ENCODE data around the gene LDLRAD3. TPM values are rescaled to one million over a fixed set of nuclear protein-coding genes. Genes with fewer than 3 reads are reported as not detected.

Gene LDLRAD3
- total RNA-seq, 1 experiment from 2014 or later = 15.3 TPM

GRCh38 chr11:36265793-36266628 lies 322.1 kb downstream of the LDLRAD3 start:
- intact Hi-C loops (cut with micrococcal nuclease) = loop anchor here (1.0 to 5.0 kb wide), 5 partner anchors 229 to 804 kb away; no protein-coding TSS in a partner anchor
- POLR2A ChIA-PET (ENCODE audit: unreplicated experiment) = no interaction called here

GRCh38 chr11:36266767-36267166 lies 322.9 kb downstream of the LDLRAD3 start:
- DNase-seq (no peak), ATAC-seq (no peak)
- TF ChIP-seq EZH2phosphoT487 (IDR thresholded peaks at IDR 0.05; ENCODE audit: borderline replicate concordance, low read length) = no peak
- TF ChIP-seq, protein P1, sequence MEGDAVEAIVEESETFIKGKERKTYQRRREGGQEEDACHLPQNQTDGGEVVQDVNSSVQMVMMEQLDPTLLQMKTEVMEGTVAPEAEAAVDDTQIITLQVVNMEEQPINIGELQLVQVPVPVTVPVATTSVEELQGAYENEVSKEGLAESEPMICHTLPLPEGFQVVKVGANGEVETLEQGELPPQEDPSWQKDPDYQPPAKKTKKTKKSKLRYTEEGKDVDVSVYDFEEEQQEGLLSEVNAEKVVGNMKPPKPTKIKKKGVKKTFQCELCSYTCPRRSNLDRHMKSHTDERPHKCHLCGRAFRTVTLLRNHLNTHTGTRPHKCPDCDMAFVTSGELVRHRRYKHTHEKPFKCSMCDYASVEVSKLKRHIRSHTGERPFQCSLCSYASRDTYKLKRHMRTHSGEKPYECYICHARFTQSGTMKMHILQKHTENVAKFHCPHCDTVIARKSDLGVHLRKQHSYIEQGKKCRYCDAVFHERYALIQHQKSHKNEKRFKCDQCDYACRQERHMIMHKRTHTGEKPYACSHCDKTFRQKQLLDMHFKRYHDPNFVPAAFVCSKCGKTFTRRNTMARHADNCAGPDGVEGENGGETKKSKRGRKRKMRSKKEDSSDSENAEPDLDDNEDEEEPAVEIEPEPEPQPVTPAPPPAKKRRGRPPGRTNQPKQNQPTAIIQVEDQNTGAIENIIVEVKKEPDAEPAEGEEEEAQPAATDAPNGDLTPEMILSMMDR (conservative IDR thresholded peaks at IDR 0.05; ENCODE audit: low read depth, low read length) = no peak
- no peak for TF ChIP-seq EZH2 (IDR thresholded peaks at IDR 0.05; ENCODE audit: low read length, unreplicated experiment)
- POLR2A ChIA-PET (ENCODE audit: unreplicated experiment) = no interaction called here
- Histone ChIP-seq H4K20me1 (ENCODE audit: low read length) (no peaks in the 10 kb centered on the region), H3K9me3 (ENCODE audit: low read length) (no peaks in the 10 kb centered on the region), H3K4me3 (ENCODE audit: low read length) (no peak overlapping the region), H3F3A (ENCODE audit: low read length, unreplicated experiment) (no peaks in the 10 kb centered on the region), H3K36me3 (ENCODE audit: low read depth, low read length) (no peaks in the 10 kb centered on the region), H3K9me2 (replicated peaks; ENCODE audit: low read length) (no peaks in the 10 kb centered on the region), H3K9ac (ENCODE audit: low read length) (no peak overlapping the region), H3K27me3 (ENCODE audit: low read length) (no peaks in the 10 kb centered on the region), H3K27ac (ENCODE audit: low read length) (no peak overlapping the region), H3K4me1 (ENCODE audit: insufficient read depth, low read length) (no peaks in the 10 kb centered on the region), H3K79me2 (ENCODE audit: low read length) (no peaks in the 10 kb centered on the region), H3K4me2 (ENCODE audit: low read length) (no peak overlapping the region), H2AFZ (ENCODE audit: low read length) (no peak overlapping the region)
- BruUV-seq (replicated peaks) = no TSS peak
- intact Hi-C loops (cut with micrococcal nuclease) = loop anchor here (1.0 to 5.0 kb wide), 5 partner anchors 229 to 804 kb away; no protein-coding TSS in a partner anchor
- CTCF ChIA-PET = interaction anchor here (2.6 kb wide), 1 partner anchor 445 kb away, joined by 20 read pairs; no protein-coding TSS in a partner anchor

More at GRCh38 chr11:36265793-36266628, 322.1 kb downstream of the LDLRAD3 start:
- H3K36me3 ChIP-seq (ENCODE audit: low read depth, low read length) = no peaks in the 10 kb centered on the region
- H3K4me2 ChIP-seq (ENCODE audit: low read length) = no peak overlapping the region
- peak; percentile 86 for ATAC-seq
- H2AFZ ChIP-seq (ENCODE audit: low read length) = peak overlapping the region; percentile 41; the same call in 1 of the 2 replicates
- H3K4me1 ChIP-seq (ENCODE audit: insufficient read depth, low read length) = no peaks in the 10 kb centered on the region
- no peak for TF ChIP-seq EZH2phosphoT487 (IDR thresholded peaks at IDR 0.05; ENCODE audit: borderline replicate concordance, low read length)
- TF ChIP-seq, protein P1 (conservative IDR thresholded peaks at IDR 0.05; ENCODE audit: low read depth, low read length) = peak; percentile 90
- no peak for TF ChIP-seq EZH2 (IDR thresholded peaks at IDR 0.05; ENCODE audit: low read length, unreplicated experiment)
- no peak overlapping the region for H3K4me3 ChIP-seq (ENCODE audit: low read length)
- no peaks in the 10 kb centered on the region for H3K27me3 ChIP-seq (ENCODE audit: low read length)
- no peaks in the 10 kb centered on the region for H3F3A ChIP-seq (ENCODE audit: low read length, unreplicated experiment)
- no TSS peak for BruUV-seq (replicated peaks)
- no peak overlapping the region for H3K9ac ChIP-seq (ENCODE audit: low read length)
- H3K9me2 ChIP-seq (replicated peaks; ENCODE audit: low read length) = no peaks in the 10 kb centered on the region
- no peak overlapping the region for H3K27ac ChIP-seq (ENCODE audit: low read length)
- no peaks in the 10 kb centered on the region for H3K9me3 ChIP-seq (ENCODE audit: low read length)
- CTCF ChIA-PET = interaction anchor here (1.5 to 2.6 kb wide), 2 partner anchors 134 to 444 kb away, joined by 5 to 20 read pairs; no protein-coding TSS in a partner anchor
- no peaks in the 10 kb centered on the region for H3K79me2 ChIP-seq (ENCODE audit: low read length)
- no peaks in the 10 kb centered on the region for H4K20me1 ChIP-seq (ENCODE audit: low read length)
- peak; percentile 70 for DNase-seq

Measured in PC-3 (cell line).